CD4-positive, alpha-beta T cell treated with Interleukin-17A for 4 hours (primary cell): ENCODE measurements around the gene ALDOA.
A peak's percentile ranks its signal among the peaks of the same experiment; 100 is the strongest.
"Not testable (repeated sequence)": the region's sequence is repeated elsewhere in the genome, so short reads cannot be mapped to it uniquely, and the experiment has no call there.

Source experiments
- DNase-seq: peaks from one replicate; pipeline ENCODE4 v3.0.0-alpha.2; 2020; ENCODE audit warnings: mixed read lengths

Gene ALDOA

DNA sequence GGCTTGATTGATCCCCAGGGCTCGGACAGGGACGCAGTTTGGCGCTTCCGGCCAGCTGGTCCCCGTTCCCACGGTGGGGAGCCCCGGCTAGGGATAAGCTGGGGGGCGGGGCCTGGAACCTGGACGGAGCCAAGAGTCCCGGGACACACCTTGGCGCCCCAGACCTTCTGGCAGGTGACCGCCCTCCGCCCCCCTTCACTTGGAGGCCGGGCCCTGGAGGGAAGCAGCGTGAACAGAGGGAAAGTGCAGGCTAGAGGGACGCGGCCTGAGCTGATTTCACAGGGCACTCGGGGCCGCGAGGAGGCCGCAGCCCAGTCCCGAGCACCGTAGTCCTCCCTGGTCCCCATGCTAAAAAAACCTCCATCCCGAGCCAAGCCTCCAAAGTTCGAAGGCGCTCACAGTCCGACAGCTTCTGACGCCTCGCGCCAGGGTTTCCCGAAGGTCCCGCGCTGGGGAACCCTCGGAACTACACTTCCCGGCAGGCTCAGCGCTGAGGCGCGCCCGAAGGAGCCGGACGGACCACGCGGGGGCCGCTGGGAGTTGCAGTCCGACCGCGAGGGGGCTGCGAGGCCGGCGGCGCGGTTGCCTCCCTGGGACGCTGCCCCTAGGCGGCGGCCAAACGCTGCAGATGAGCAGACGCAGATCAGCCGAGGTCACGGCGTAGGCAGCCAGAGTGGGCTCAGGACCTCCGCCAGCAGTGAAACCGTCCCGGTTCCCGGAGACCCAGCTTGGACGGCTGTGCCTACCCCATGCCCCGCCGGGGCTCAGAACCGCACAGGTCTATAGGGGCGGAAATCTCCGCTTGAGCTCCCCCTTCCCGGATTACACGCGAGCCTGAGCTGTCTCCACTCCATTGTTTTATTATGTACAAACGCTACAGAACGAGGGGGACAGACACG, 26.2 kb downstream of the ALDOA start, which contains the start of gene TBX6:
TSS of gene TBX6 (minus strand) at position 451 of the 899 bp plus-strand sequence. CDS start 731 bp downstream, outside the sequence.
- DNase-seq, result peak; percentile 94

- peak; percentile 60 for DNase-seq
These were observed 26.9 kb downstream of the ALDOA start for GRCh38 chr16:30092373-30093010.

DNA sequence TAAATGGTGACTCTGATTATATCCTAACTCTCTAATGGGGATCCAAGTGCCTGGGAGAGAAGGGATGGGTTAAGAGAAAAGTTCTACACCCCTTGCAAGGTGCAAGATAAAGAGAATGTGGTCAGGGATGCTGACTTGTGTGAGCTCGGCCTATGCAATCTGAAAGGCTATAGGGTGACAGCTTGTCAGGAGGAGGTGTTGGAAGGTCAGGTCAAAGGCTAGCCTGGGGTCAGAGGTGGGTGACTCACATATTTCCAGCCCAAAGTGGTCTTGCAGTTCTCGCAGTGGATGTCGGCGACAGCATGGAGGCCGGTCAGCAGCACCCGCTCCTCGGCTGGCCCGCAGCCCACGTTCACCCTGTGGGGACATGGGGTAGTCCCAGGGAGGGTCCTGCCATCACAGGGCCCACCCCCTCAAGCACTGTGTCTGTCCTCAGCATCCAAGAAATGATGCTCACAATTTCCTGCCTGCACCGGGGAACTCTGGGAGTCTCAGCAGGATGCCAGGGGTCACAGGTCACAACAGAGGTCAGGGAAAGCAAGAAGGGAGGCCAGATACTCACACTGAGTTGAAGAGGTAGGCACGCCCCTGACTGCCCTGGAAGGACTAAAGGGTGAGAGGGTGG, 29.1 kb downstream of the ALDOA start:
- DNase-seq, result no peak

DNA sequence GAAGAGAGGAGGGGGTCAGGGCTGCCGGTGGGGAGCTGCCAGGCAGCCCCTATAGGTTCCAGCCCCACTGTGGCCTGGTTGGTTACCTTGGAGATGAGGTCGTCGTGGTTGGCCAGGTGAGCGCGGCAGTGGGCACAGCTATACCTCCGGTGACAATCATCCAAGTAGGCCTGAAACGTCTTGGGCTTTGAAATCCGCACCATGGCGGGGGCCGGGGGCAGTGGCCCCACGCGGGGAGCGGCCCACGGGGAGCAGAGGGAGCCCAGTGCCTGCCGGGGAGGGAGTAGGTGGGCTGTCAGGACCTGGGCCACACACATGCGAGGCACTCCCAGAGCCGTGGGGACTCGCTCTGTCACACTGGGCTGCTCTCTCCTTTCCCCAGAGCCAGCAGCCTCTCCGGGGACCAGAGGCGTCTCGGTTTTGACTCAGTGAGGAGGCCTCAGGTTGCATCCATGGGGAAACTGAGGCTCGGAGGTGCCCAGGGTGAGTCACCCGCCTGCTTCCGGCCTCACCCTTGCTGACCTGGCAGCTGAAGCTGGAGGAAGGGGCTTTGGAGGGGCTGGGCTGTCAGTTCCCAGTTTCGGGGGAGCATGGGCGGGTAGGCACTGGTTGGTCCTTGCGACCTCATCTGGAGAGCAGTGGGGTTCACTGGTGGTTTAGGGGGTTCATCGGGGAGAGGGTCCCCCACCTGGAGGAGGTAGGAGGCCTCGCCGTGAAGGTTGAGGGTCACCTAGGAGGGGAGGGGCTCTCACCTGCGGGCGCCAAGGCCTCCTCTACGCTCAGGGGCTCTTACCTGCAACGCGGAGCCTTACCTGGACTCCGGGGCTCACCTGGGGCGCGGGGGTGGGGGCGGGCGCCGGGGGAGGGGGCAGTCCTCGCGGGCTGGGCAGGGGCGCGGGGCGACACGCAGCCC, 29.9 kb downstream of the ALDOA start:
- DNase-seq, result peak; percentile 47

DNA sequence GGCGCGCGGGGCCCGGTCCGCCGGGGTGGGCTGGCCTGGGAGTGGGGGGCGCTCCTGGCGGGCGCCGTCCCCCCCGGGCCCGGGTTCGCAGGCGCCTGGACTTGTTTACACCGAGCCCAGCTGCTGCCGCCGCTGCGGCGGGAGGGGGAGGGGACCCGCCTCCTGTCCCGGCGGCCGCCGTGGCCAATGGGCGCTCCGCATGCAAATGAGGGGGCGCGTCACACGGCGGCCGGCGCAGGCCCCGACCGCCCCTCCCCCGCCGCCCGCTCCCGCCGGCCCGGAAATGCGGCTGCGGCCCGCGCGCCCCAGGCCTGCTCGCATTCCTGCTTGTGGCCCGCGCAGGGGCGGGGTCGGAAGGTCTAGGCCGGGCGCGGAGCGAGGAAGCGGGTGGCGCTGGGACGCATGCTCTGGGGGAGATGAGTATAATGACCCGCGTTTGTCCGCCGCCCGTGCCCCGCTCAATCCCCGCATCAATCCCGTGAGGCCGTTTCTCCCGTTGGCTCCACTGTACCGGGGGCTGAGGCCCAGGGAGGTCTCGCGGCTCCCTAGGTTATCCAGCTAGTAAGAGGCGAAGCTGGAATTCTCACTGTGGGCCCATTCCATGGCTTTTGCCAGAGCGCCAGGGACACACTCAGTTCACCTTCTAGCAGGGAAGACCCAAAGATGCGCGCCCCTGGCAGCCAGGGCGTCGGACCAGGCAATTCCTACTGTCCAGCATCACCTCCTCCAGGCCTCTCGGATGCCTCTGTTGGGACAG, 30.7 kb downstream of the ALDOA start, which contains the start of gene YPEL3:
TSS of gene YPEL3 (minus strand) at position 109 of the 757 bp plus-strand sequence. CDS start 731 bp downstream, outside the sequence.
- DNase-seq, result peak; percentile 93

DNA sequence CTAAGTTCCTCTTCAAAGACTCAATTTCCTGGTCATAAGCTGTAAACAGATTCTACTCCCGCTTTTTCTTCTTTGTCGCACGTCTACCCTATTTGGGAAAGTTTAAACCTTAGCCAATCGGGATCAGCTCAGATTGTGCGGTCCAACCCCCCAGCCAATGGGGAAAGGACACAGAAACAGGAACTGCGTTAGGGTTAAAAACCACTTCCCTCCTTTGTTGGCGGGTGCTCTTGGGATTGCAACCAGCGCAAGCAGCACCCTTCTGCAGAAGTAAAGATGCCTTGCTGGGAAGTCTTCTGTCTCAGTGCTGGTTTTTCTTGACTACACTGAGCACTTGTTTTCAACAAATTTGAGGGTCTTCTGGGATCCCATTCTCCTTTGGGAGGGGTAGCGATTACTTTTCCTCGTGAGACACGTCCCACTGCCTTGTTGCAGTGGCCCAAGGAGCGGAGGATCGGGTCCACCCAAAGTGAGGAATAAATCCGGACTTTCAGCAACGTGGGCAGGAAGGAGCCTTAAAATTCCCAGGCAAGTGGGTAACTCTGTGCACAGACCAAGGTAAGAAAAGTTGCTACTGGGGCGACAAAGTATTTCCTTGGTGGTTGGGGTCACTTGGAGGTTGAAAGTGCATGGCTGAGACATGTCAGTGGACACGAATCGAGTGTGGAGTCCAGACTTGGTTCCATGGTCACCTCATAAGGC, 31.5 kb downstream of the ALDOA start:
- DNase-seq, result peak; percentile 20

- no peak for DNase-seq
These were observed 38.5 kb downstream of the ALDOA start for GRCh38 chr16:30104090-30104489.

GRCh38 chr16:30104492-30104891, 38.9 kb downstream of the ALDOA start:
- no peak for DNase-seq

GRCh38 chr16:30108059-30108850, 42.7 kb downstream of the ALDOA start:
- no peak for DNase-seq

- DNase-seq, result no peak
These were observed 45.1 kb downstream of the ALDOA start for GRCh38 chr16:30110661-30111060.

DNA sequence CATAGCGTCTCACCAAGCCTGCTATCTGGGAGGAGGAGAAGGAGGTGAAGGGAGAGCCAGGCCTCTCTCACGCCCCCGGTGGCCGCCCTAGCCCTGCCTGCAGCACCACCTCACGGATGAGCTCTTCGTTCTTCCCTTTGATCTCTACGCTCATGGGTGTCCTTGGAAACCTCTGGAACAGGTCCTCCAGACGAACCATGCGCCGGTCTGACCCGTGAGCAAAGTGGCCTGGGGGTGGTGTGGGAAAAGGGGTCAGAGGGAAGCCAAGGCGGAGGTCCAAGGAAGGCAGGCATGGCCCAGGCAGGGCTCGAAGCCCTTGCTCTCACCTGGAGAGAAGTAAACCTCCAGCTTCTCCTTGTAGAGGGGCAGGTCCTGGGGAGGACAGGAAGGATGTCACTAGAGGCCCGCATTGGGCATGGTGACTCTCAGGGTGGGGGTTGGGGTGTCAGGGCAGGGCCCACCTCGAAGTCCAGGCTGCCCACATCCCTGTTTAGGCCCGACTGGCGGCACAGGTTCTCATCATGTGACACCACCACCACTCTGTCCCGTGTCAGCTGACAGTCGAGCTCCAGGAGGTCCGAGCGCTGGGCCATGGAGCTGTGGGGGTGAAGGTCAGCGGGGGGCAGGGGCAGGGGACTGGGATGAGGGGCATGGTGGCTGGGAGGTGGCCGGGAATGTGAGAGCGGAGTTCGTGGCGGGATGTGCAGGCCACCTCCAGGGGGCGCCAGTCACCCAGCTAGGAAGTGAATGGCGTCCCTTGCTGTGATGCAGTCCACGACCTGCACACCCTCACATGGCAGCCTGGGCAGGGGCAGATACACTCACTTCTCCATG, 46.9 kb downstream of the ALDOA start:
- DNase-seq, result peak; percentile 75

GRCh38 chr16:30113031-30113710, 47.6 kb downstream of the ALDOA start, which contains the start of gene GDPD3:
Gene GDPD3, minus strand, starts transcription at chr16:30113537. Its CDS starts 59 bp downstream, at chr16:30113478.
- DNase-seq, result no peak

GRCh38 chr16:30113711-30114333, 48.3 kb downstream of the ALDOA start:
- DNase-seq, result no peak

DNA sequence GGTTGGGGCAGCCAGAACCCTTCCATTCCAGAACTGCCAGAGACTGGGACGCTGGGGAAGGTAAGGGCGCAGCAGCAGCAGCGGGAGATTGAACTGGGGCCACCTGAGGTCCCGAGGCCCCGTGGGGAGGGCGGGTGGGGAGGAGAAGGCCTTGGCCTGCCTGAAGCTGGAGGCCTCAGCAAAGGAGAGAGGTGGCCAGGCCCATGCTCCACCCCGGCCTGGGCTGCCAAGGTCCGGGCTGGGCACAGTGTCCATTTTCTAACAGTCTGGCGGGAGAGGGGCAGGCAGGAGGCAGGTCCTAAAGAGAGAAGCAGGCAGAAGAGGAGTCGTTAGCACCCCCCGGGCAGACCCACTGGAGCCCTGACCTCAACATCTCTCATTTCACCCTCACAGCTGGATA, 48.9 kb downstream of the ALDOA start:
- no peak for DNase-seq

DNA sequence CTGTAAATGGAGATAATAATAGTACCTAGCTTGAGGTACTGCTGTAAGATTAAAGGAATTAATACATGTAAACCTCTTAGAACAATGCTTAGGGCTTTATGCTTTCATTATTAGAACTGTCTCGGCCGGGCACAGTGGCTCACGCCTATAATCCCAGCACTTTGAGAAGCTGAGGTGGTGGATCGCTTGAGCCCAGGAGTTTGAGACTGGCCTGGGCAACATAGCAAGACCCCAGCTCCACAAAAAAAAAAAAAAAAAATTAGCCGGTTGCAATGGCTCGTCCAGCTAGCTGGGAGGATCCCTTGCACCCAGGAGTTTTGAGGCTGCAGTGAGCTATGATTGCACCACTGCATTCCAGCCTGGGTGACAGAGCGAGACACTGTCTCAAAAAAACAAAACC, 49.3 kb downstream of the ALDOA start:
- not testable (repeated sequence) for DNase-seq

- DNase-seq, result peak; percentile 65
These were observed 49.7 kb downstream of the ALDOA start for GRCh38 chr16:30115238-30115637.

DNA sequence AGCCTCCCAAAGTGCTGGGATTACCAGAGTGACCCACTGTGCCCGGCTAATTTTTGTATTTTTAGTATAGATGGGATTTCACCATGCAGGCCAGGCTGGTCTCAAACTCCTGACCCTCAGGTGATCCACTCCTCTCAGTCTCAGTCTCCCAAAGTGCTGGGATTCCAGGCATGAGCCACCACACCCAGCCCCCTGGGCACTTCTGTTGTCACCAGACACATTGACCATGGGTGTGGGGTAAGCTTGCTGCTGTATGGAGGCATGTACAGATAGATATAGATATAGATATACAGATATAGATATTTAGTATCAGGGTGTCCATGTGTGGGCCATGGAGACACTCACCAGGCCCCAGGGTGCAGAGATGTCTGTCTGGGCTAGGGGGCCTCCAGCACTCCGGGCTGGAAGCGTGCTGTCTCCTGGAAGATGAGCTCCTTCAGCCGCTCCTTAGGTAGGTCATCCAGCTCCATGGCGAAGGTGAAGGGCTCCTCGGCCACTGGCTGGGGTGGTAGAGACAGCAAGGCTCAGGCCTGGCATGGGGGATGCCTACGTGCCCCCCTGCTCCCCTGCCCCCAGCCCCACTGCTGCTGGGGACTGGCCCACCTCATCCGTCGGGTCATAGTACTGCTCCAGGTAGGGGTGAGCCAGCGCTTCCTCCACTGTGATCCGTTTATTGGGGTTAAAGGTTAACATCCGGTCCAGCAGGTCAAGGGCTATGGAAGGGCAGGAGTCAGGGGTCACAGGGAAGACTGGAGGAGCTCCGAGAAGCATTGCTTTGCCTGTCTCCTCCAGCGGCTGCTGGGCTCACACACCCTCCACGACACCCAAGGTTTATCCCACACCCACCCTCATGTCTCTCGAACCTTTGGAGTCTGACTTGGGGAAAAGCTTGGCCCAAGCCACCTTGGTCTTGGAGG, 51.0 kb downstream of the ALDOA start:
- no peak for DNase-seq
